NCI-H1092 (cell line): ENCODE data around the gene GRIK4.

ENCODE experiments used
- DNase-seq: peaks from one replicate; lab custom pipeline; 2025; lab: John Stamatoyannopoulos, UW

The GRIK4 gene

GRCh38 chr11:120549346-120549745 is 37.8 kb downstream of the GRIK4 start:
- no peak for DNase-seq

- DNase-seq = no peak
Measured at GRCh38 chr11:120550007-120550406, 38.5 kb downstream of the GRIK4 start.

GRCh38 chr11:120551191-120551590 is 39.6 kb downstream of the GRIK4 start:
- DNase-seq = no peak

GRCh38 chr11:120554766-120555432 is 43.4 kb downstream of the GRIK4 start:
- no peak for DNase-seq

- DNase-seq = no peak
Measured at GRCh38 chr11:120555433-120555773, 43.9 kb downstream of the GRIK4 start.

- DNase-seq = no peak
Measured at GRCh38 chr11:120556797-120557196, 45.2 kb downstream of the GRIK4 start.

- peak; percentile 46 for DNase-seq
Measured at GRCh38 chr11:120558744-120559431, 47.3 kb downstream of the GRIK4 start.

GRCh38 chr11:120561286-120561685 is 49.7 kb downstream of the GRIK4 start:
- no peak for DNase-seq

GRCh38 chr11:120562806-120563425 is 51.4 kb downstream of the GRIK4 start:
- no peak for DNase-seq

- peak; percentile 91 for DNase-seq
Measured at GRCh38 chr11:120563703-120564572, 52.4 kb downstream of the GRIK4 start.

GRCh38 chr11:120564573-120565311 is 53.2 kb downstream of the GRIK4 start:
- DNase-seq = peak; percentile 54

GRCh38 chr11:120565466-120566155 is 54.1 kb downstream of the GRIK4 start:
- no peak for DNase-seq

GRCh38 chr11:120566176-120566575 is 54.6 kb downstream of the GRIK4 start:
- no peak for DNase-seq

- no peak for DNase-seq
Measured at GRCh38 chr11:120568572-120569307, 57.2 kb downstream of the GRIK4 start.

- no peak for DNase-seq
Measured at GRCh38 chr11:120569861-120570260, 58.3 kb downstream of the GRIK4 start.

- DNase-seq = no peak
Measured at GRCh38 chr11:120571476-120571875, 59.9 kb downstream of the GRIK4 start.

- no peak for DNase-seq
Measured at GRCh38 chr11:120573756-120574354, 62.3 kb downstream of the GRIK4 start.

GRCh38 chr11:120574876-120575275 is 63.3 kb downstream of the GRIK4 start:
- no peak for DNase-seq

- DNase-seq = no peak
Measured at GRCh38 chr11:120575461-120575860, 63.9 kb downstream of the GRIK4 start.

GRCh38 chr11:120576606-120577005 is 65.1 kb downstream of the GRIK4 start:
- DNase-seq = no peak
